ENCODE results near the gene DMD. TPM values are rescaled to one million over a fixed set of nuclear protein-coding genes. Genes with fewer than 3 reads are reported as not detected.

DMD gene
- total and polyA plus RNA-seq, 2 donors (not counting 1 experiment from before 2014, with no cell fraction given), result 2.0 to 51.8 TPM

- Histone ChIP-seq H3K79me2 (ENCODE audit: control insufficient read depth, insufficient read depth, low read length) (no peaks in the 10 kb centered on the region), H3K27me3 (replicated peaks in 1 of 4; ENCODE audit: control extremely low read depth in 1 of 4, control insufficient read depth in 3 of 4, insufficient read depth in 4 of 4, low read length in 3 of 4) (no peaks in the 10 kb centered on the region), H3K9me3 (ENCODE audit: control extremely low read depth in 1 of 3, control insufficient read depth in 2 of 3, insufficient read depth in 1 of 3, low read length in 2 of 3) (no peaks in the 10 kb centered on the region), H3K4me2 (replicated peaks; ENCODE audit: low read depth, low read length, poor library complexity, severe bottlenecking) (no peak overlapping the region), H2AFZ (ENCODE audit: insufficient read depth, low read depth, low read length, poor library complexity, severe bottlenecking) (no peak overlapping the region), H4K20me1 (ENCODE audit: control insufficient read depth, insufficient read depth, low read length, poor library complexity, severe bottlenecking) (no peaks in the 10 kb centered on the region), H3K36me3 (replicated peaks in 1 of 2; ENCODE audit: control extremely low read depth in 1 of 2, control insufficient read depth in 1 of 2, extremely low read depth in 1 of 2, insufficient read depth in 2 of 2, low read length in 1 of 2) (no peaks in the 10 kb centered on the region), H3K4me1 (ENCODE audit: control insufficient read depth in 2 of 2, insufficient read depth in 2 of 2, low read length in 2 of 2) (no peaks in the 10 kb centered on the region), H3K4me3 (ENCODE audit: control extremely low read depth in 1 of 5, extremely low read depth in 1 of 5, insufficient read depth in 1 of 5, low read depth in 2 of 5, low read length in 4 of 5) (no peak overlapping the region), H3K9ac (ENCODE audit: low read length) (no peak overlapping the region), H3K27ac (ENCODE audit: low read length in 2 of 2) (no peak overlapping the region)
- Mint-ChIP-seq H3K9me3 (ENCODE audit: insufficient read depth) (no peaks in the 10 kb centered on the region), H3K27me3 (no peaks in the 10 kb centered on the region), H3K27ac (no peak overlapping the region), H3K4me3 (no peak overlapping the region), H3K4me1 (no peaks in the 10 kb centered on the region)
- POLR2A ChIA-PET, result no interaction called here
- ATAC-seq (ENCODE audit: low read depth) (no peak), DNase-seq (no peak)
- intact Hi-C loops (cut with micrococcal nuclease), result no loop called here
- no CpG with 5 or more reads among the region's 3 CpGs for WGBS (ENCODE audit: insufficient coverage)
- CTCF ChIA-PET, result no interaction called here
- TF ChIP-seq CTCF (IDR thresholded peaks at IDR 0.05), result no peak
- no peak for TF ChIP-seq EZH2 (IDR thresholded peaks at IDR 0.05; ENCODE audit: borderline replicate concordance, insufficient read depth, low read depth, low read length, poor library complexity, severe bottlenecking)
These were observed 2083.6 kb downstream of the DMD start for GRCh38 chrX:31127716-31128115.

DNA sequence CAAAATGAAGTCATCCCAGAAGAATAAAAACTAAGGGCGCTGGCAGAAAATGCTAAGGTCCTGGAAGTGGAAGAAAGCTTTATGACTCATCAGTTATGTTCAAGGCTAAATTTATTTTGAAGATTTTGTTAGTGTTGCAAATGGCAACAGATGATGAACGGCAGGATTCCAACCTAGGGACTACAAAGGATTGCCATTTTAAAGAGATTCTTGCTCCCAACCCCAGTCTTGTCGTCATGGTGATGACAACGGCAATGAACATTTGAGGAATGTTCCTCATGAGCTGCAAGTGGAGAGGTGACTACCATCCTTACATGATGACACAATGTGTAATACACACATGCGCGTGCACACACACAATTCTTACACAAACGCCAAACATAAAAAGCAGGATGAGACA lies 2085.1 kb downstream of the DMD start:
- no peaks in the 10 kb centered on the region for H3K4me1 Mint-ChIP-seq
- intact Hi-C loops (cut with micrococcal nuclease), result no loop called here
- no peaks in the 10 kb centered on the region for H3K27me3 ChIP-seq (replicated peaks in 1 of 4; ENCODE audit: control extremely low read depth in 1 of 4, control insufficient read depth in 3 of 4, insufficient read depth in 4 of 4, low read length in 3 of 4)
- no peaks in the 10 kb centered on the region for H3K4me1 ChIP-seq (ENCODE audit: control insufficient read depth in 2 of 2, insufficient read depth in 2 of 2, low read length in 2 of 2)
- H3K79me2 ChIP-seq (ENCODE audit: control insufficient read depth, insufficient read depth, low read length), result no peaks in the 10 kb centered on the region
- ATAC-seq (ENCODE audit: low read depth), result no peak
- no peak overlapping the region for H3K27ac Mint-ChIP-seq
- H3K9me3 Mint-ChIP-seq (ENCODE audit: insufficient read depth), result no peaks in the 10 kb centered on the region
- DNase-seq, result no peak
- no peak overlapping the region for H3K9ac ChIP-seq (ENCODE audit: low read length)
- no peak overlapping the region for H3K4me3 Mint-ChIP-seq
- no peak for TF ChIP-seq EZH2 (IDR thresholded peaks at IDR 0.05; ENCODE audit: borderline replicate concordance, insufficient read depth, low read depth, low read length, poor library complexity, severe bottlenecking)
- TF ChIP-seq CTCF (IDR thresholded peaks at IDR 0.05), result no peak
- no peaks in the 10 kb centered on the region for H3K27me3 Mint-ChIP-seq
- H3K4me2 ChIP-seq (replicated peaks; ENCODE audit: low read depth, low read length, poor library complexity, severe bottlenecking), result no peak overlapping the region
- H4K20me1 ChIP-seq (ENCODE audit: control insufficient read depth, insufficient read depth, low read length, poor library complexity, severe bottlenecking), result no peaks in the 10 kb centered on the region
- ChIA-PET POLR2A (no interaction called here), CTCF (no interaction called here)
- 90% methylated on average over 2 of the region's 7 CpGs for WGBS (ENCODE audit: insufficient coverage)
- no peaks in the 10 kb centered on the region for H3K36me3 ChIP-seq (replicated peaks in 1 of 2; ENCODE audit: control extremely low read depth in 1 of 2, control insufficient read depth in 1 of 2, extremely low read depth in 1 of 2, insufficient read depth in 2 of 2, low read length in 1 of 2)
- H3K27ac ChIP-seq (ENCODE audit: low read length in 2 of 2), result no peak overlapping the region
- H3K4me3 ChIP-seq (ENCODE audit: control extremely low read depth in 1 of 5, extremely low read depth in 1 of 5, insufficient read depth in 1 of 5, low read depth in 2 of 5, low read length in 4 of 5), result no peak overlapping the region
- H2AFZ ChIP-seq (ENCODE audit: insufficient read depth, low read depth, low read length, poor library complexity, severe bottlenecking), result no peak overlapping the region
- no peaks in the 10 kb centered on the region for H3K9me3 ChIP-seq (ENCODE audit: control extremely low read depth in 1 of 3, control insufficient read depth in 2 of 3, insufficient read depth in 1 of 3, low read length in 2 of 3)
